Endothelial cell (in vitro differentiated cells): ENCODE measurements around the gene RPS21. TPM values are rescaled to one million over a fixed set of nuclear protein-coding genes. Genes with fewer than 3 reads are reported as not detected.

Experiments used
- DNase-seq: peaks from one replicate; pipeline ENCODE4 v3.0.0; 2021; ENCODE audit warnings: low spot score
- H3K27ac Mint-ChIP-seq: one replicate; pipeline ENCODE4 v1.8.0; 2021; ENCODE audit warnings: mixed read lengths, inconsistent platforms; ENCODE audit not compliant: unreplicated experiment
- H3K27me3 Mint-ChIP-seq: one replicate; pipeline ENCODE4 v1.8.0; 2021; ENCODE audit warnings: mild to moderate bottlenecking, moderate library complexity, mixed read lengths, inconsistent platforms; ENCODE audit not compliant: unreplicated experiment
- H3K36me3 Mint-ChIP-seq: one replicate; pipeline ENCODE4 v1.8.0; 2021; ENCODE audit warnings: mild to moderate bottlenecking, low read depth, mixed read lengths, inconsistent platforms; ENCODE audit not compliant: unreplicated experiment
- H3K4me1 Mint-ChIP-seq: one replicate; pipeline ENCODE4 v1.8.0; 2021; ENCODE audit warnings: mild to moderate bottlenecking, mixed read lengths, inconsistent platforms; ENCODE audit not compliant: unreplicated experiment
- H3K4me3 Mint-ChIP-seq: one replicate; pipeline ENCODE4 v1.8.0; 2021; ENCODE audit warnings: mild to moderate bottlenecking, mixed read lengths, inconsistent platforms; ENCODE audit not compliant: unreplicated experiment
- H3K9me3 Mint-ChIP-seq: one replicate; pipeline ENCODE4 v1.8.0; 2021; ENCODE audit warnings: mixed read lengths, inconsistent platforms; ENCODE audit not compliant: unreplicated experiment
- CTCF ChIP-seq: fragments of 200-600 bp; sonication (generic); IDR thresholded peaks from one replicate; pipeline ENCODE4 v1.5.0; 2021; ENCODE audit warnings: antibody characterized with exemption; ENCODE audit not compliant: unreplicated experiment
- total RNA-seq: library from RNA; stranded (reverse); fragmentation: NEBNext Ultra II Directional; extraction: Animal tissue kit (Norgen Biotek cat#: 25700); gene quantifications from one replicate; pipeline ENCODE4 v1.2.1, GENCODE V29; 2021; ENCODE audit not compliant: unreplicated experiment

Gene RPS21
- total RNA-seq, 1 donor from 2014 or later: 1,710 TPM

- no peak overlapping the region for H3K4me3 Mint-ChIP-seq
- H3K36me3 Mint-ChIP-seq: peaks cover 18% of the 10 kb centered on the region
- no peak for TF ChIP-seq CTCF
- peaks cover 6% of the 10 kb centered on the region for H3K27me3 Mint-ChIP-seq
- H3K4me1 Mint-ChIP-seq: peaks cover 11% of the 10 kb centered on the region
- no peaks in the 10 kb centered on the region for H3K9me3 Mint-ChIP-seq
- no peak overlapping the region for H3K27ac Mint-ChIP-seq
- DNase-seq: no peak
Observed at GRCh38 chr20:62391165-62392076, 4.5 kb downstream of the RPS21 start.

- Mint-ChIP-seq H3K36me3 (peaks cover 18% of the 10 kb centered on the region), H3K4me3 (no peak overlapping the region), H3K4me1 (peaks cover 11% of the 10 kb centered on the region), H3K27ac (no peak overlapping the region), H3K27me3 (peaks cover 6% of the 10 kb centered on the region), H3K9me3 (no peaks in the 10 kb centered on the region)
- no peak for DNase-seq
- no peak for TF ChIP-seq CTCF
Observed at GRCh38 chr20:62392077-62392418, 5.1 kb downstream of the RPS21 start.

GRCh38 chr20:62392621-62393334 is 5.9 kb downstream of the RPS21 start:
- no peak overlapping the region for H3K4me3 Mint-ChIP-seq
- H3K36me3 Mint-ChIP-seq: peaks cover 18% of the 10 kb centered on the region
- H3K9me3 Mint-ChIP-seq: no peaks in the 10 kb centered on the region
- H3K27ac Mint-ChIP-seq: no peak overlapping the region
- peaks cover 6% of the 10 kb centered on the region for H3K4me1 Mint-ChIP-seq
- peaks cover 10% of the 10 kb centered on the region for H3K27me3 Mint-ChIP-seq
- TF ChIP-seq CTCF: no peak
- DNase-seq: no peak

GRCh38 chr20:62393335-62393665 is 6.4 kb downstream of the RPS21 start:
- Mint-ChIP-seq H3K36me3 (peaks cover 19% of the 10 kb centered on the region), H3K4me1 (peaks cover under 1% of the 10 kb centered on the region), H3K27me3 (peaks cover 10% of the 10 kb centered on the region), H3K4me3 (no peak overlapping the region), H3K9me3 (no peaks in the 10 kb centered on the region), H3K27ac (no peak overlapping the region)
- DNase-seq: no peak
- TF ChIP-seq CTCF: no peak

- Mint-ChIP-seq H3K4me1 (no peaks in the 10 kb centered on the region), H3K9me3 (no peaks in the 10 kb centered on the region), H3K36me3 (peaks cover 15% of the 10 kb centered on the region), H3K4me3 (no peak overlapping the region), H3K27me3 (peaks cover 8% of the 10 kb centered on the region), H3K27ac (no peak overlapping the region)
- no peak for DNase-seq
- no peak for TF ChIP-seq CTCF
Observed at GRCh38 chr20:62393830-62394229, 6.9 kb downstream of the RPS21 start.
